ENCODE data around the gene MUS81.
A peak's percentile ranks its signal among the peaks of the same experiment; 100 is the strongest.

Gene MUS81

GRCh38 chr11:65849366-65849765 lies 10.9 kb upstream of the MUS81 start:
- no peak for DNase-seq

GRCh38 chr11:65849771-65850216 lies 10.4 kb upstream of the MUS81 start:
- DNase-seq = no peak

DNA sequence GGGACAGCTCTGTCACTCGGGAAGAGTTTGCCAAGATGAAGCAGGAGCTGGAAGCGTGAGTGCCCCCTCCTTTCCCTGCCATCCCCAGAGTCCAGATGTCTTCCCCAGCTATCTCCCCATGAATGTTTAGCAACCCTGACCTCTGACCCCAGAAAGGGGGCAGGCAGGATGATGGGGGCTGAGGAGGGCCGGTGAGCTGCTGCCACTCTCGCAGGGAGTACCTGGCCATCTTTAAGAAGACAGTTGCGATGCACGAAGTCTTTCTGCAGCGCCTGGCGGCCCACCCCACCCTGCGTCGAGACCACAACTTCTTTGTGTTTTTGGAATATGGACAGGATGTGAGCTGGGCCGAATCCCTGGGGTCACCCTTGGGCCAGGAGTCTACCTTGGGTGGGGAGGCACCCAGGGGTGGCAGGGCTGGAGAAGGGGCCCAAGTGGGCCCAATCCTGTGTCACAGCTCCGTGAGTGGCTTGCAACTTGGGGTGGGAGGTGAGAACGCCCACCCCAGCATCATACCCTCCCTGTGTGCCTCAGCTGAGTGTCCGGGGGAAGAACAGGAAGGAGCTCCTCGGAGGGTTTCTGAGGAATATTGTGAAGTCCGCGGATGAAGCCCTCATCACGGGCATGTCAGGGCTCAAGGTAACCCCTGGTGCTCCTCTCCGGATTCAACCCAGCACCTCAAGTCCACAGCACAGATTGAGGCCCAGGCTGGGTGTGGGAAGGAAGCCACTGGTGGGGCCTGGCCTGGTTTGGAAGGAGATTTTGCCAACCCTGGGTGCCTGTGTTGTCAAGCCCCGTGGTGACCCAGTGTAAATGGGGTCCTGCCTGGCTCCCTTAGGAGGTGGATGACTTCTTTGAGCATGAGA lies 9.8 kb upstream of the MUS81 start:
- no peak for DNase-seq

GRCh38 chr11:65851083-65851579 lies 9.1 kb upstream of the MUS81 start:
- DNase-seq = no peak

GRCh38 chr11:65851811-65852507 lies 8.3 kb upstream of the MUS81 start:
- DNase-seq = no peak

- no peak for DNase-seq
Observed at GRCh38 chr11:65852508-65853245, 7.6 kb upstream of the MUS81 start.

DNA sequence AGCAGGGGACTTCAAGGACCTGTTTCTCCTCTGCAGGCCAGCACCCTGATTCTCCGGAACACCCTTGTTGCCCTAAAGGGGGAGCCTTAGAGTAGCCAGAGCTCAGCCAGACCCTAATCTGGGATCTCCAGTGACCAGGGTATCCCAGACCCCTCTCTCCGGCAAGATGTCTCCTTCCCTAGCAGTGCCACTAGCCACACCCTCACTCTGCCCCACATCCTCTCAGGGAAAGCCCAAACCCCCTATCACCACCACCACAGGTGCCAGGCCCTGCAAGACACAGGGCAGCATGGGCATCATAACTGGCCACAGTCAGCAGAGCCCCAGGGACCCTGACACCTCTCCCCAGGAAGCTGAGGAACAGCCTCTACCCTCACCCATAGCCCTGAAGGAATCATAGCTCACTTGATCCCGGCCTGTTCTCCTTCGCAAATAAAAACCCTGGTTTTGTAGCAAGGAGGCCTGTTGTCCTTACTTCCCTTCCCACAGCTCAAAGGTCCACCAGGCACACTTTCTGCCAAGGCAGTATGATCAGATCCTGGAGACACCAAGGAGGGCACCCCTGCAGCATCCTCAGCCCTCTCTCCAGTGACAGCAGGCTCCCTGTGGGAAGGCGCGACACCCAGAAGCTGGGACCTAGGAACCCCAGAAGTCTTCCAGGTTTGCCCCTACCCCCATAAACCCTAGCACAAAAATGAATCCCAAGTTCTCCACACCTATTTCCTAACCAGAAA lies 6.8 kb upstream of the MUS81 start:
- no peak for DNase-seq

GRCh38 chr11:65854161-65854592 lies 6.1 kb upstream of the MUS81 start:
- no peak for DNase-seq

DNA sequence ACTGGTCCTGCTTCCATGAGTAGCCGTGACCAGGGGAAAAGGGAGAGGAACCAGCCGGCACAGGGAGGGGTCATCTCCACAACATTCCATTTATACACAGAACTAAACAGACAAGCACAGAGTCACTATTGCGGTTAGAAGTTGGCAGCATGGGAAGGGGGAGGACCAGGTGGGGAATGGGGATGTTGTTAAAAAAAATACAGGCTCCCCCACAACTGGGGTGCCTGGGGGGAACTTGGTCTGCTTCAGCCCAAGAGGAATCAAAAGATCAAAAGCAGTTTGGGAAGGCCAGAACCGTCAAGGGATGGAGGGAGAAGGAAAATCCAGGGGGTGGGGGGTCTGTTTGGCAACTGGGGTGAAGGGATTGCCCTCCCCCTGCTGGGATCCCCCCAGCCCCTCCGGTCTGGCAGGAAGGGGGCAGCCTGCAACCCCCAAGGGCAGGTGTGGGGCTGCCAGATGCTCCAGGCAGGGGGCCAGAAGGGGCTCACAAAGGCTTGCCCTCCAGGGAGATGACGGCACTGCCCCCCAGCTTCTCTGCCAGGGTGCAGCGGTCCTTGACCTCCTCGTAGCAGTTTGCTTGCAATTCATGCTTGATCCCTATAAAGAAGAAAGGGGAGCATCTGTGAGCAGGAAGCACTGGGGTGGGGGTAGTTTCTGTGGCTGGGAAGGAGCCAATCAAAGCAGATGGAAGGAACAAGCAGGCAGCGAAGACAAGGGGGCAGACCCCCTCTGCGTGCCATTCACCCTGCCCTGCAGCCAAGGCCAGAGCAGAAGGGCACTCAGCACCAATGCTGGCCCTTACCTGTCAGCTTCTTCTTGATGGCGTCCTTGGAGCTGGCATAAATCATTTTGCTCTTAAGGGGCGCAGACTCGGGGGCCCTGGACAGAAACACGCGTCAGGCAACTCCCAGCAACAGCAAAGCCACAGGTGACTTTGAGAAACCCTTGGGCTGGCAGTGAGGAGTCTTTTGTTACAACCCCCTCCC lies 5.1 kb upstream of the MUS81 start:
- no peak for DNase-seq

GRCh38 chr11:65855927-65856363 lies 4.3 kb upstream of the MUS81 start:
- DNase-seq = no peak

DNA sequence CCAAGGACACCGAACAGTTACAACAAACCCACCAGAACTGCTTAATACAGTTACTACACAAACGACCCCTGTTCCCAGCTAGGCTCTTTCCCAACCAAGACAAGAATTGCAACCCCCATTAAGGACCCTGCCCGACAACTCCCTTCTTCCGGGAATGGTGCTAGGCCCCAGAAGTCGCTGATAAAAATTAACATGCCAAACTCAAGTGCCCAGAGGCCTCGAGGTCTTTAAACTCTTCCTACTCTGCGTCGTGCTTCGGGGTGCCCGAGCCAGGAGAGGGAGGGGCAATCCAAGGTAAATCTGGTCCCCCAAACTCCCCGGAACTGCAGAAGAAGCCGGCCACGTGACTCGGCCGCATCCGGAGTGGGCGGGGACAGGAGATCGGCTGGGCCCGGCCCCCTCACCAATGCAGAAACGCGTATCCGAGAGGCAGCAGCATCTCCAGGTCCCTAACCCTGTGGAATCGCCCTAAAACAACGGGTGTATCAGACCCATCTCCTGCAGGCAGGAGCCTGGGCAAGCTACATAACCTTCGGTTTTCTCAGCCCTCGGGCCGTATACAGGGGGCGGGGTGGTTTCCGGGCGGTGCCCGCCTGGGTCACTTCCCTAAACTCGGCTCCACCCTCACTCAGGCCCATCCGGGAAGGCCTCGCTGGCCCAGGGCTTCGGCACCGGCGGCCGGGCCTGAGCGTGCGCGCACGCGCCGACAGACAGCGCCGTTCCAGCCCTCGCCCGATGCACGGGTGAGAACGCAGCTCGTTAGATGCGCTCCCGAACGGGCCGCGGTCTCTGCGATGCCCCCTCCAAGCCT lies 3.3 kb upstream of the MUS81 start:
- DNase-seq = peak; percentile 54

GRCh38 chr11:65857500-65857852 lies 2.8 kb upstream of the MUS81 start:
- no peak for DNase-seq

- DNase-seq = peak; percentile 98
Observed at GRCh38 chr11:65857853-65858680, 2.2 kb upstream of the MUS81 start, which contains the start of gene CFL1. CFL1 (minus strand) TSS chr11:65858180; CDS start chr11:65858099, 81 bp downstream.

- no peak for DNase-seq
Observed at GRCh38 chr11:65858681-65859087, 1.5 kb upstream of the MUS81 start.

- peak; percentile 100 for DNase-seq
Observed at GRCh38 chr11:65859095-65859811, 980 bp upstream of the MUS81 start.

DNA sequence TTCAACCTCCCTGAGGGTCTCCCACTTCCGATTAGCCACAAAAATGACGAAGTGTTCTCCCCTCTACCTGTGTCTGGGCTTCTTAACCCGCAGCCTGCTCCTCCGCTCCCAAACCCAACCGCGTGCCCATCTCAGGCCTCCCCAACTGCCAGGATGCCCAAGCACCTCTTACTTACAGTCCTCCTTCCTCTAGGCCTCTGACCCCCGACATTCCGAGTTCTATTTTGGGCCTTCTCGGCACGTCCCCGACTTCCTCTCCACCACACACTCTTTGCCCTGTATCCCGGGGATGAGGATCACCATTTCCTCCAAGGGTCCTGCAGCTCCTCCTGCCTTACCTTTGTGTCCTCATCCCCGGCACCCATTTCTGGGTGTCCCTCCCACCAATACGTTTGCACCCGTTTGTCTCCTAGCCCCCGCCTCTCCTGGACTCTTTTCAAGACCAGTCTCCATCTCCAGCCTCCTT lies 388 bp upstream of the MUS81 start:
- no peak for DNase-seq

GRCh38 chr11:65861165-65861505 lies 902 bp downstream of the MUS81 start:
- no peak for DNase-seq

- no peak for DNase-seq
Observed at GRCh38 chr11:65861533-65862183, 1.4 kb downstream of the MUS81 start.

All from GDM1 (cell line).